HG02571 (cell line): Measurements from ENCODE around the gene AKNA.
"Not testable (repeated sequence)": the region's sequence is repeated elsewhere in the genome, so short reads cannot be mapped to it uniquely, and the experiment has no call there.

Source experiments
- ATAC-seq: cut with Tn5 transposase; IDR thresholded peaks from one replicate; pipeline ENCODE4 v1.9.1; 2021; ENCODE audit warnings: mild to moderate bottlenecking, moderate library complexity; ENCODE audit not compliant: unreplicated experiment

The AKNA gene

DNA sequence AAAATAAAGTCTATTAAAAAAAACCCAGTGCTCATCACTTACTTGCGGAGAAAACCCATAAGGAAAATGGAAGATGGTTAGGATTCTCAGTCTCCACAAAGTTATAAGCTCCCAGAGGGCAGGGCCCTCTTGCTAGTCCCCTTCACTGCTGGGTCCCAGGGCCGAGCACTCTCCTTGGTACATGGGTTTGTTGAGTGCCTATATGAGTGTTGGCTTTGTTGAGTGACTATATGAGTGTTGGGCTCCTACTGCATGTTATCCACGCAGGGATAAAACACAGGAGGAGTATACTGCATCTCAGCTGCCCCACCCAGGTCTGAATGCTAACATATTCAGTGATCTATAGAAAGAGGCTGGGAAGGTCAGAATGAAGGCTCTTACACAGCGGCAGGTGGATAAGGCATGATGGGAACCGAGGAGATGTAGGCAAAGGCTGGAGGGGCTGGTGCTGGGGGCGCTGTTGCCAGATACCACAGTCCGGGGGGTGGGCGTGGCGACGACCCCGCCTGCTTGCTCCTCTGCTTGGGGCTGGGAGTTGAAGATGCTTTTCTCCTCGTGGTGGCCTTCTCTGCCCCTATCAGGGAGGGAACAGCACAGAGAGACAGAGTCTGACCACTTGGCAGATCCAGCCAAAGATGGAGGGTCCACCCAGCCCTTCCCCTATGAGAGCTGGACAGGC is 46.5 kb downstream of the AKNA start:
- no peak for ATAC-seq

- no peak for ATAC-seq
These were observed 48.5 kb downstream of the AKNA start for GRCh38 chr9:114339130-114339908.

- ATAC-seq: no peak
These were observed 49.6 kb downstream of the AKNA start for GRCh38 chr9:114338187-114338586.

GRCh38 chr9:114336699-114337395 is 50.9 kb downstream of the AKNA start:
- no peak for ATAC-seq

- ATAC-seq: no peak
These were observed 51.6 kb downstream of the AKNA start for GRCh38 chr9:114336157-114336556.

DNA sequence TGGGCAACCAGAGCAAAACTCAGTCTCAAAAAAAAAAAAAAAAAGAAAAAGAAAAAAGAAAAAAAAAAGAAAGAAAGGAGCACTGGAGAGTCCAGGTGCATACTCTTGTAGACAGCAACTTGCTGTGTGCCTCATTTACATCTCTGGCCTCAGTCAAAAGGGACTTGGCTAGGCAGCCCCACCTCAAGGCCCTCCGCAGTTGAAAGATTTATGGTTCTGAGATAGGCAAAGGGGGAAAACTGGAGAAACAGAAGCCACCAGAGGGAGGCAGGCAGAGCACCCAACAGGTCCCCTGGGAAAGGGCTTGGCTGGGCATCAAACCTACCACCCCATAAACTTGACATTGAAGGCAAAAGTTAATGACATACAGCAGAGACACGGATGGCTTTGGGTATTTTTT is 52.0 kb downstream of the AKNA start:
- ATAC-seq: no peak

DNA sequence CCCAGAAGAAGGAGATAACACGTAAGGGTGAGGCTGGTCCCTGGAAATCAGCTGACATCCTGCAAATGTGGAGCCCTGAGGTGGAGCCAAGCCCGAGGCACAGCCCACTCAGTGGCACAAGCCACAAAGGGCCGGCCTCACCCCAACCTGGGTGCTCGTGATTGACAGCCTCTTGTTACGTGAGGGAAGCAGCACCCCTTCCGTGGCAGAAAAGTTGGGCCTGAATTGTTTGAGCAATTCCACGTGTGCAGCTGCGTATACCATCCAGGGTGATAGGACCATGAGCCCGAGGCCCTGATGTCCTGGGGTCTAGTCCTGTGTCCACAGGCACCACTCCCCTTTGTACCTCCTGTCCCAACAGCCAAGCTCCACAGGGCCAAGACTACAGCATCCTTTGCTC is 53.3 kb downstream of the AKNA start:
- ATAC-seq: no peak

DNA sequence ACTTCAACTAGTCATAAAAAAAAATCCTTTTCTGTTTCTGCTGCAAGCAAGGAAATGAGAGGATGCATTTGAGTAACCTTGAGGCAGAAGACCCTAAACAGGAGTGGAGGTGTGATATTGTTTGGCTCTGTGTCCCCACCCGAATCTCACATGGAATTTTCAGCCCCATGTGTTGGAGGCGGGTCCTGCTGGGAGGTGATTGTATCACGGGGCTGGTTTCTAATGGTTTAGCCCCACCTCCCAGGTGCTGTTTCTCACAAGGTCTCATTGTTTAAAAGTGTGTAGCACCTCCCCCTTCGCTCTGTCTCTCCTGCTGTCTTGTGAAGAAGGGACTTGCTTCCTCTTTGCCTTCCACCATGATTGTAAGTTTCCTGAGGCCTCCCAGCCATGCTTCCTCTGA is 54.1 kb downstream of the AKNA start:
- not testable (repeated sequence) for ATAC-seq

DNA sequence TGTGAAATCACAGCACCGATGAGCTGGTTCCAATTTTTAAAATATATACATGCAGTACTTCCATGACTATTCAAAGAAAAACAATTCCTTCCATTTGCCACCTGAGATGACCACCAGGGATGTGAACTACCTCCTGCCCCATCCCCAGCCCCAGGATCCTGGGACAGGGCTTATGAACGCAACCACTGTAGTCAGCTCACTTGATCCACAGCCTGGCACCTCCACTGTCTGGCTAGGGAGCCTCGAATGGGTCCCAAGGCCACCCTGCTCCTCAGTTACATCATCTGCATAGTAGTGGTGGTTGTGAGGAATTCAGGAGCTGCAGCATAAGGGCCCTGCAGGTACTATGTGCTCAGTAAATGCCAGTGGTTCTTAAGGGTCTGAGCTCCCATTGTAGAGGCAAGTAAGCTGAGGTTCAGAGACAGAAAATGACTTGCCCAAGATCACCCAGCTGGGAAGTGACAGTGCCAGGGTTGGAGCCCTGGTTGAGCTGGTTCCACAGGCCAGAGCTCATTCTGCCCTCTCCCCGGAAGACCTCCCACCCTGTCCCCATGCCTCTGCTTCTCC is 55.2 kb downstream of the AKNA start:
- ATAC-seq: not testable (repeated sequence)

GRCh38 chr9:114331229-114332195 is 56.3 kb downstream of the AKNA start:
- not testable (repeated sequence) for ATAC-seq

- ATAC-seq: no peak
These were observed 57.1 kb downstream of the AKNA start for GRCh38 chr9:114330636-114331035.

DNA sequence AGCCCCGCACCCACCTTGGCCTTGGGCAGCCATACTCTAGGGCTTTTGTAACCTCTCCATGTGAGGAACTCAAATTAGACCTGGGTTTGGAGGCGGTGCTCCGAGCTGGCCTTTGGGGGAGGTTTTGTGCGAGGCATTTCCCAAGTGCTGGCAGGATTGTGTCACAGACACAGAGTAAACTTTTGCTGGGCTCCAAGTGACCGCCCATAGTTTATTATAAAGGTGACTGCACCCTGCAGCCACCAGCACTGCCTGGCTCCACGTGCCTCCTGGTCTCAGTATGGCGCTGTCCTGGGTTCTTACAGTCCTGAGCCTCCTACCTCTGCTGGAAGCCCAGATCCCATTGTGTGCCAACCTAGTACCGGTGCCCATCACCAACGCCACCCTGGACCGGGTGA is 58.2 kb downstream of the AKNA start, which contains the start of gene ORM2:
TSS of gene ORM2 (plus strand) at position 245 of the 398 bp plus-strand sequence. CDS start at position 281, 36 bp downstream.
- ATAC-seq: not testable (repeated sequence)

GRCh38 chr9:114328937-114329624 is 58.7 kb downstream of the AKNA start:
- ATAC-seq: not testable (repeated sequence)

GRCh38 chr9:114328357-114328820 is 59.4 kb downstream of the AKNA start:
- not testable (repeated sequence) for ATAC-seq

DNA sequence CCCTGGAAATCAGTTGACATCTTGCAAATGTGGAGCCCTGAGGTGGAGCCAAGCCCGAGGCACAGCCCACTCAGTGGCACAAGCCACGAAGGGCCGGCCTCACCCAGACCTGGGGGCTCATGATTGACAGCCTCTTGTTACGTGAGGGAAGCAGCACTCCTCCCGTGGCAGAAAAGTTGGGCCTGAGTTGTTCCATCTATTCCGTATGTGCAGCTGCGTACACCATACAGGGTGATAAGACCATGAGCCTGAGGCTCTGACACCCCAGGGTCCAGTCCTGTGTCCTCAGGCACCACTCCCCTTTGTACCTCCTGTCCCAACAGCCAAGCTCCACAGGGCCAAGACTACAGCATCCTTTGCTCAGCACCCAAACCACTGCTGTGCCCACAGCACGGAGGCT is 60.0 kb downstream of the AKNA start:
- no peak for ATAC-seq

DNA sequence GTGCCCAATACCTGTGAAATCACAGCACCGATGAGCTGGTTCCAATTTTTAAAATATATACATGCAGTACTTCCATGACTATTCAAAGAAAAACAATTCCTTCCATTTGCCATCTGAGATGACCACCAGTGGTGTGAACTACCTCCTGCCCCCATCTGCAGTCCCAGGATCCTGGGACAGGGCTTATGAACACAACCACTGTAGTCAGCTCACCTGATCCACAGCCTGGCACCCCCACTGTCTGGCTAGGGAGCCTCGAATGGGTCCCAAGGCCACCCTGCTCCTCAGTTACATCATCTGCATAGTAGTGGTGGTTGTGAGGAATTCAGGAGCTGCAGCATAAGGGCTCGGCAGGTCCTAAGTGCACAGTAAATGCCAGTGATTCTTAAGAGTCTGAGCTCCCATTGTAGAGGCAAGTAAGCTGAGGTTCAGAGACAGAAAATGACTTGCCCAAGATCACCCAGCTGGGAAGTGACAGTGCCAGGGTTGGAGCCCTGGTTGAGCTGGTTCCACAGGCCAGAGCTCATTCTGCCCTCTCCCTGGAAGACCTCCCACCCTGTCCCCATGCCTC is 62.0 kb downstream of the AKNA start:
- ATAC-seq: not testable (repeated sequence)

DNA sequence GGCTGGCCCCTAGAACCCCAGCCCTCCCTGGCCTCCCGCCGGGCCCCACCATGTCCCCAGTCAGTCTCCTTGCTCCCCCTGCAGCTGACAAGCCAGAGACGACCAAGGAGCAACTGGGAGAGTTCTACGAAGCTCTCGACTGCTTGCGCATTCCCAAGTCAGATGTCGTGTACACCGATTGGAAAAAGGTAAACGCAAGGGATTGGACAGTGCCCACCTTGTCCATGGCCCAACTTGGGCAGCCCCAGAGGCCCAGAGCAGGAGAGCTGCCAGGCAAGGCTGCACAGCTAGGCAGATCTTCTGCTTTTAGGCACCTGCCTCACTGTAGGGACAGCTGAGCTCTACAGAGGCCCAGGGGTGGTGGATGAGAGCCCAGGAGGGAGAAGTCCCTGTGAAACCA is 62.8 kb downstream of the AKNA start:
- not testable (repeated sequence) for ATAC-seq

GRCh38 chr9:114324492-114324891 is 63.3 kb downstream of the AKNA start:
- no peak for ATAC-seq

GRCh38 chr9:114323849-114324248 is 63.9 kb downstream of the AKNA start:
- not testable (repeated sequence) for ATAC-seq
